Measurements from ENCODE around the gene CUEDC1. TPM values are rescaled to one million over a fixed set of nuclear protein-coding genes. Genes with fewer than 3 reads are reported as not detected.
A peak's percentile ranks its signal among the peaks of the same experiment; 100 is the strongest.

CUEDC1 gene
- total and polyA plus RNA-seq, 9 of the 15 experiments (the other 6 are each of a cell fraction or from before 2014, with no cell fraction given) = 0.20 to 4.1 (median 1.6) TPM; not detected in 1

GRCh38 chr17:57987581-57988300, 32.5 kb upstream of the CUEDC1 start, which contains the start of gene VEZF1 (continued):
- 0 out of 2 replicates have a peak, but pooled peaks have one; percentile 29 for TF ChIP-seq L3MBTL2 (IDR thresholded peaks at IDR 0.05)
- TF ChIP-seq CCNT2 (IDR thresholded peaks at IDR 0.05; ENCODE audit: borderline replicate concordance, extremely low read depth, insufficient read length, low read depth, low read length) = peak; percentile 16
- TF ChIP-seq, protein P1, sequence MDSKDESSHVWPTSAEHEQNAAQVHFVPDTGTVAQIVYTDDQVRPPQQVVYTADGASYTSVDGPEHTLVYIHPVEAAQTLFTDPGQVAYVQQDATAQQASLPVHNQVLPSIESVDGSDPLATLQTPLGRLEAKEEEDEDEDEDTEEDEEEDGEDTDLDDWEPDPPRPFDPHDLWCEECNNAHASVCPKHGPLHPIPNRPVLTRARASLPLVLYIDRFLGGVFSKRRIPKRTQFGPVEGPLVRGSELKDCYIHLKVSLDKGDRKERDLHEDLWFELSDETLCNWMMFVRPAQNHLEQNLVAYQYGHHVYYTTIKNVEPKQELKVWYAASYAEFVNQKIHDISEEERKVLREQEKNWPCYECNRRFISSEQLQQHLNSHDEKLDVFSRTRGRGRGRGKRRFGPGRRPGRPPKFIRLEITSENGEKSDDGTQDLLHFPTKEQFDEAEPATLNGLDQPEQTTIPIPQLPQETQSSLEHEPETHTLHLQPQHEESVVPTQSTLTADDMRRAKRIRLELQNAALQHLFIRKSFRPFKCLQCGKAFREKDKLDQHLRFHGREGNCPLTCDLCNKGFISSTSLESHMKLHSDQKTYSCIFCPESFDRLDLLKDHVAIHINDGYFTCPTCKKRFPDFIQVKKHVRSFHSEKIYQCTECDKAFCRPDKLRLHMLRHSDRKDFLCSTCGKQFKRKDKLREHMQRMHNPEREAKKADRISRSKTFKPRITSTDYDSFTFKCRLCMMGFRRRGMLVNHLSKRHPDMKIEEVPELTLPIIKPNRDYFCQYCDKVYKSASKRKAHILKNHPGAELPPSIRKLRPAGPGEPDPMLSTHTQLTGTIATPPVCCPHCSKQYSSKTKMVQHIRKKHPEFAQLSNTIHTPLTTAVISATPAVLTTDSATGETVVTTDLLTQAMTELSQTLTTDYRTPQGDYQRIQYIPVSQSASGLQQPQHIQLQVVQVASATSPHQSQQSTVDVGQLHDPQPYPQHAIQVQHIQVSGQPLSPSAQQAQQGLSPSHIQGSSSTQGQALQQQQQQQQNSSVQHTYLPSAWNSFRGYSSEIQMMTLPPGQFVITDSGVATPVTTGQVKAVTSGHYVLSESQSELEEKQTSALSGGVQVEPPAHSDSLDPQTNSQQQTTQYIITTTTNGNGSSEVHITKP (IDR thresholded peaks at IDR 0.05; ENCODE audit: partially characterized antibody) = peak; percentile 59
- peak; percentile 52; the same call in 1 of the 2 replicates for TF ChIP-seq EP400 (IDR thresholded peaks at IDR 0.05)
- TF ChIP-seq SMARCE1 (IDR thresholded peaks at IDR 0.05) = 0 out of 2 replicates have a peak, but pooled peaks have one; percentile 13
- no peak for TF ChIP-seq RFX5 (IDR thresholded peaks at IDR 0.05; ENCODE audit: low read depth, low read length)
- no peak for TF ChIP-seq SNRNP70 (optimal IDR thresholded peaks at IDR 0.05; ENCODE audit: low read depth, low read length)
- TF ChIP-seq PRPF4 (IDR thresholded peaks at IDR 0.05; ENCODE audit: insufficient read depth, low read depth, low read length, poor library complexity, severe bottlenecking) = peak; percentile 56
- 0 out of 2 replicates have a peak, but pooled peaks have one; percentile 51 for TF ChIP-seq SRSF3 (IDR thresholded peaks at IDR 0.05; ENCODE audit: insufficient read depth, low read length)
- peak; percentile 50; the same call in 1 of the 2 replicates for TF ChIP-seq CTBP1 (IDR thresholded peaks at IDR 0.05; ENCODE audit: borderline replicate concordance)
- TF ChIP-seq SMAD4 (CRISPR knock-in tag; conservative IDR thresholded peaks at IDR 0.05) = peak; percentile 25; the same call in 1 of the 2 replicates
- TF ChIP-seq TEAD1 (CRISPR knock-in tag; IDR thresholded peaks at IDR 0.05) = peak in 1 of 2 experiments; percentile 25; a peak in 1 of 4 replicates
- TF ChIP-seq FOXP1 (CRISPR knock-in tag; IDR thresholded peaks at IDR 0.05) = 0 out of 2 replicates have a peak, but pooled peaks have one; percentile 46
- no peak for TF ChIP-seq ZBTB33 (CRISPR knock-in tag; IDR thresholded peaks at IDR 0.05)
- peak; percentile 92 for TF ChIP-seq GABPA (tag; conservative IDR thresholded peaks at IDR 0.05; ENCODE audit: low read depth)
- 0 out of 2 replicates have a peak, but pooled peaks have one; percentile 13 for TF ChIP-seq E2F3 (CRISPR knock-in tag; IDR thresholded peaks at IDR 0.05)
- peak; percentile 33 for TF ChIP-seq HMGN3 (IDR thresholded peaks at IDR 0.05; ENCODE audit: borderline replicate concordance, extremely low read depth, insufficient read length, low read depth, low read length)
- TF ChIP-seq, protein P2, sequence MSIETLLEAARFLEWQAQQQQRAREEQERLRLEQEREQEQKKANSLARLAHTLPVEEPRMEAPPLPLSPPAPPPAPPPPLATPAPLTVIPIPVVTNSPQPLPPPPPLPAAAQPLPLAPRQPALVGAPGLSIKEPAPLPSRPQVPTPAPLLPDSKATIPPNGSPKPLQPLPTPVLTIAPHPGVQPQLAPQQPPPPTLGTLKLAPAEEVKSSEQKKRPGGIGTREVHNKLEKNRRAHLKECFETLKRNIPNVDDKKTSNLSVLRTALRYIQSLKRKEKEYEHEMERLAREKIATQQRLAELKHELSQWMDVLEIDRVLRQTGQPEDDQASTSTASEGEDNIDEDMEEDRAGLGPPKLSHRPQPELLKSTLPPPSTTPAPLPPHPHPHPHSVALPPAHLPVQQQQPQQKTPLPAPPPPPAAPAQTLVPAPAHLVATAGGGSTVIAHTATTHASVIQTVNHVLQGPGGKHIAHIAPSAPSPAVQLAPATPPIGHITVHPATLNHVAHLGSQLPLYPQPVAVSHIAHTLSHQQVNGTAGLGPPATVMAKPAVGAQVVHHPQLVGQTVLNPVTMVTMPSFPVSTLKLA (conservative IDR thresholded peaks at IDR 0.05) = peak; percentile 50 to 78; a peak in 2 of 4 replicates
